ENCODE data around the gene PRR7.
"Not testable (repeated sequence)": the region's sequence is repeated elsewhere in the genome, so short reads cannot be mapped to it uniquely, and the experiment has no call there.

PRR7 gene

GRCh38 chr5:177483994-177484901 lies 37.6 kb downstream of the PRR7 start:
- DNase-seq (ENCODE audit: low spot score) (no peak), FAIRE-seq (no peak)

GRCh38 chr5:177484902-177485549 lies 38.4 kb downstream of the PRR7 start:
- no peak for DNase-seq (ENCODE audit: low spot score)
- no peak for FAIRE-seq

GRCh38 chr5:177485753-177486152 lies 39.1 kb downstream of the PRR7 start:
- not testable (repeated sequence) for DNase-seq (ENCODE audit: low spot score); FAIRE-seq

GRCh38 chr5:177486256-177486655 lies 39.6 kb downstream of the PRR7 start:
- FAIRE-seq, result no peak
- DNase-seq (ENCODE audit: low spot score), result no peak

- DNase-seq (ENCODE audit: low spot score), result no peak
- no peak for FAIRE-seq
Observed at GRCh38 chr5:177487144-177487543, 40.5 kb downstream of the PRR7 start.

- DNase-seq (ENCODE audit: low spot score) (no peak), FAIRE-seq (no peak)
Observed at GRCh38 chr5:177487975-177488374, 41.4 kb downstream of the PRR7 start.

GRCh38 chr5:177489119-177489716 lies 42.6 kb downstream of the PRR7 start:
- no peak for DNase-seq (ENCODE audit: low spot score)
- FAIRE-seq, result no peak

GRCh38 chr5:177490311-177490991 lies 43.8 kb downstream of the PRR7 start:
- FAIRE-seq (no peak), DNase-seq (ENCODE audit: low spot score) (no peak)

- DNase-seq (ENCODE audit: low spot score), result no peak
- FAIRE-seq, result no peak
Observed at GRCh38 chr5:177490992-177491391, 44.4 kb downstream of the PRR7 start.

- FAIRE-seq, result no peak
- DNase-seq (ENCODE audit: low spot score), result no peak
Observed at GRCh38 chr5:177491429-177491945, 44.9 kb downstream of the PRR7 start.

GRCh38 chr5:177491983-177492746 lies 45.6 kb downstream of the PRR7 start:
- no peak for FAIRE-seq
- DNase-seq (ENCODE audit: low spot score), result no peak

GRCh38 chr5:177492841-177493240 lies 46.2 kb downstream of the PRR7 start:
- no peak for DNase-seq (ENCODE audit: low spot score)
- FAIRE-seq, result no peak

- DNase-seq (ENCODE audit: low spot score) (no peak), FAIRE-seq (no peak)
Observed at GRCh38 chr5:177493795-177494345, 47.3 kb downstream of the PRR7 start.

- DNase-seq (ENCODE audit: low spot score), result peak; percentile 97
- peak; percentile 67 for FAIRE-seq
Observed at GRCh38 chr5:177494346-177495195, 48.0 kb downstream of the PRR7 start.

- DNase-seq (ENCODE audit: low spot score), result peak; percentile 94
- peak; percentile 72 for FAIRE-seq
Observed at GRCh38 chr5:177495243-177496060, 48.8 kb downstream of the PRR7 start.

- FAIRE-seq (no peak), DNase-seq (ENCODE audit: low spot score) (peak; percentile 73)
Observed at GRCh38 chr5:177496070-177496726, 49.6 kb downstream of the PRR7 start.

GRCh38 chr5:177496727-177497291 lies 50.2 kb downstream of the PRR7 start:
- FAIRE-seq (no peak), DNase-seq (ENCODE audit: low spot score) (peak; percentile 94)

All from RCC 7860 (cell line).